WERI-Rb-1 (cell line): Measurements from ENCODE around the gene LRRC8A.
"Not testable (repeated sequence)": the region's sequence is repeated elsewhere in the genome, so short reads cannot be mapped to it uniquely, and the experiment has no call there.

ENCODE experiments used
- DNase-seq: peaks from one replicate; pipeline ENCODE4 v3.0.0-alpha.2; 2020
- H3K27ac ChIP-seq: fragments of 250-450 bp; sonication (Bioruptor Pico); 2 replicates; pipeline ENCODE4 v1.5.1; 2020; ENCODE audit warnings: mild to moderate bottlenecking, moderate library complexity
- H3K27me3 ChIP-seq: fragments of 250-450 bp; sonication (Bioruptor Pico); 2 replicates; pipeline ENCODE4 v1.5.1; 2021; ENCODE audit warnings: mild to moderate bottlenecking, low read depth, moderate library complexity; ENCODE audit not compliant: insufficient read depth, severe bottlenecking
- H3K36me3 ChIP-seq: fragments of 250-450 bp; sonication (Bioruptor Pico); 2 replicates; pipeline ENCODE4 v1.5.1; 2020; ENCODE audit warnings: mild to moderate bottlenecking, moderate library complexity
- H3K4me3 ChIP-seq: 2 replicates; pipeline ENCODE4 v1.5.1; 2011; ENCODE audit warnings: low read depth, mild to moderate bottlenecking, control low read depth, low read length
- H3K9me3 ChIP-seq: fragments of 250-450 bp; sonication (Bioruptor Pico); 2 replicates; pipeline ENCODE4 v1.5.1; 2021; ENCODE audit warnings: mild to moderate bottlenecking, moderate library complexity; ENCODE audit not compliant: severe bottlenecking
- CTCF ChIP-seq: IDR thresholded peaks from 2 replicates; pipeline ENCODE4 v1.5.1; 2011; ENCODE audit warnings: low read depth, mild to moderate bottlenecking, control low read depth, inconsistent platforms, low read length

The LRRC8A gene

DNA sequence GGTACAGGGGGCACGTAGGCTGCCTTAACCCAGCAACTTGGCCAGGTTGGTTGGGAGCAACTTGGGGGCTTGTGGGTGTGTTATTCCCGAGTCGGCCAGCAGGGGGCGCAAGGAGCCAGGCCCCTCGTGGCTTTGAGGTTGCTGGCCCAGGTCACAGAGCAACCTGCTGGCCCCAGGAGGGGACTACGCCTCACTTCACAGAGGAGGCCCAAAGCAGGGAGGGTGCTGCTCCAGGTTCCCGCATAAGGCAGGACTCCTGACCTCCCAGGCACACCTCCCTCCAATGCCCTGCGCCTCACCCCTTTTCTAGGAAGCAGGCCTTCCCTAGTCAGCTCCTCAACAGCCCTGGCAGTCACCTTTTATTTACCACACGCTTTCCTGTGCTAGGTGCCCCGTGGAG, 18.3 kb upstream of the LRRC8A start:
- TF ChIP-seq CTCF: peak; percentile 99
- peak overlapping the region; percentile 61 for H3K27ac ChIP-seq
- H3K27me3 ChIP-seq: no peaks in the 10 kb centered on the region
- no peaks in the 10 kb centered on the region for H3K9me3 ChIP-seq
- peak; percentile 91 for DNase-seq
- H3K36me3 ChIP-seq: no peaks in the 10 kb centered on the region; the same call in none of the 2 replicates
- no peak overlapping the region for H3K4me3 ChIP-seq

GRCh38 chr9:128870128-128870940, 11.6 kb upstream of the LRRC8A start:
- TF ChIP-seq CTCF: no peak
- DNase-seq: no peak
- Histone ChIP-seq H3K36me3 (peaks cover 20% of the 10 kb centered on the region), H3K27me3 (no peaks in the 10 kb centered on the region), H3K4me3 (no peak overlapping the region), H3K9me3 (no peaks in the 10 kb centered on the region), H3K27ac (no peak overlapping the region)

GRCh38 chr9:128870941-128871265, 11.0 kb upstream of the LRRC8A start:
- H3K36me3 ChIP-seq: peaks cover 20% of the 10 kb centered on the region
- not testable (repeated sequence) for H3K4me3 ChIP-seq, H3K27me3 ChIP-seq, H3K9me3 ChIP-seq, H3K27ac ChIP-seq, DNase-seq

- no peaks in the 10 kb centered on the region for H3K27me3 ChIP-seq
- no peak overlapping the region for H3K27ac ChIP-seq
- TF ChIP-seq CTCF: 0 out of 2 replicates have a peak, but pooled peaks have one; percentile 6
- no peak for DNase-seq
- no peaks in the 10 kb centered on the region; the same call in 1 of the 2 replicates for H3K36me3 ChIP-seq
- no peak overlapping the region for H3K4me3 ChIP-seq
- H3K9me3 ChIP-seq: no peaks in the 10 kb centered on the region
Observed at GRCh38 chr9:128877852-128878251, 4.1 kb upstream of the LRRC8A start.

GRCh38 chr9:128882677-128883603, 1.0 kb downstream of the LRRC8A start:
- Histone ChIP-seq H3K27me3 (no peaks in the 10 kb centered on the region), H3K27ac (peak overlapping the region; percentile 90), H3K9me3 (no peaks in the 10 kb centered on the region), H3K36me3 (peaks cover 40% of the 10 kb centered on the region), H3K4me3 (peak overlapping the region; percentile 86)
- no peak for DNase-seq
- no peak for TF ChIP-seq CTCF

- Histone ChIP-seq H3K36me3 (peaks cover 52% of the 10 kb centered on the region), H3K27ac (no peak overlapping the region), H3K4me3 (no peak overlapping the region), H3K9me3 (no peaks in the 10 kb centered on the region), H3K27me3 (no peaks in the 10 kb centered on the region)
- no peak for TF ChIP-seq CTCF
- DNase-seq: no peak
Observed at GRCh38 chr9:128884164-128884563, 2.2 kb downstream of the LRRC8A start.
